NB4 (cell line): ENCODE data around the gene BCL11B.

Source experiments
- POLR2A ChIP-seq: IDR thresholded peaks from 2 replicates; pipeline ENCODE4 v1.6.1; 2011; ENCODE audit warnings: mild to moderate bottlenecking; ENCODE audit not compliant: insufficient read length; ENCODE audit errors: extremely low read depth
- TF ChIP-seq, protein P1 (sequence below): IDR thresholded peaks from one replicate; pipeline ENCODE4 v1.5.1; 2012; ENCODE audit warnings: low read depth, low read length
- TF ChIP-seq, protein P2 (sequence below): IDR thresholded peaks from 2 replicates; pipeline ENCODE4 v1.6.1; 2011; ENCODE audit warnings: low read depth, low read length

DNA sequence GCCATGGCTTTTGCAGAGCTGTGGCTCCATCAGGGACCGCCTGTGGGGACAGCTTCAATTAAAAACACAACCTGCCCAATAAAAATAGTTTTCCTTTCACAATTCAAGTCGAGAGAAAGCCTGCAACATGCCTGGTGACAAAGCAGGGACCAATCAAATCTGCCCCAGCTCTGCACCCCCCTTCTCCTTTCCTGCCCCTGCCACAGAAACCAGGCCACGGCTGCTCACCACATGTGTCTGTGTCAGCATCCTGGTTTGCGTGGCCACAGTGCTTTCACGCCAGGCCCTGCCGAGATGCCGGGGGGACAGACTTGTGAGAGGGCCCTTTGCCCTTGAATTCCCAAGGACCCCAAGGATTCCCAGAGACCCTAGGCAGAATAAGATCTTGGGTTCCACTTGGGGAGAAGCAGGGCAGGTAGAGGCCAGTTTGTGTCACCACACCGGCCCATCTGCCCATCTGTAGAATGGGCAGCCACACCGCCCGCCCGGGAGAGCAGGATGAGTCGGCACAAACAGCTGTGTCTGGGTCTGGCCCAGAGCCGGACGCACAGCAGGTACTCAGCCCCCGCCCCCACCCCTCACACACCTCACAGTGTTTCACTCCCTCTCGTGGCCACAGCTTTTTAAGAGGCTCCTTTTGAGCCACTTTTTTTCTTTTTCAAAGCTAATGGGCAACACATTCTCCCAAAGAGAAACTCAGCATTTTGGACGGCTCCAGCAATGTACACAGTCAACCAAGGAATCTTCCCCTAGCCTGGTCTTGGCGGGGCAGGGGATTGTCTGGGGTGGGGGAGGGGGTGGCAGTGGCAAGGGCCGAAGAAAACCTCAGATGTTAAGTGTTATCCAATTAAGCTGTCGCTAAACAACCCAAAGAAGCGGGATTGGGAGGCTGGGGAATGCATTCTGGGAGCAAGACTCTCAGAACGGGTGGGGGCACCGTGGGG, 41.5 kb downstream of the BCL11B start:
- TF ChIP-seq, protein P1, sequence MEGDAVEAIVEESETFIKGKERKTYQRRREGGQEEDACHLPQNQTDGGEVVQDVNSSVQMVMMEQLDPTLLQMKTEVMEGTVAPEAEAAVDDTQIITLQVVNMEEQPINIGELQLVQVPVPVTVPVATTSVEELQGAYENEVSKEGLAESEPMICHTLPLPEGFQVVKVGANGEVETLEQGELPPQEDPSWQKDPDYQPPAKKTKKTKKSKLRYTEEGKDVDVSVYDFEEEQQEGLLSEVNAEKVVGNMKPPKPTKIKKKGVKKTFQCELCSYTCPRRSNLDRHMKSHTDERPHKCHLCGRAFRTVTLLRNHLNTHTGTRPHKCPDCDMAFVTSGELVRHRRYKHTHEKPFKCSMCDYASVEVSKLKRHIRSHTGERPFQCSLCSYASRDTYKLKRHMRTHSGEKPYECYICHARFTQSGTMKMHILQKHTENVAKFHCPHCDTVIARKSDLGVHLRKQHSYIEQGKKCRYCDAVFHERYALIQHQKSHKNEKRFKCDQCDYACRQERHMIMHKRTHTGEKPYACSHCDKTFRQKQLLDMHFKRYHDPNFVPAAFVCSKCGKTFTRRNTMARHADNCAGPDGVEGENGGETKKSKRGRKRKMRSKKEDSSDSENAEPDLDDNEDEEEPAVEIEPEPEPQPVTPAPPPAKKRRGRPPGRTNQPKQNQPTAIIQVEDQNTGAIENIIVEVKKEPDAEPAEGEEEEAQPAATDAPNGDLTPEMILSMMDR: no peak
- no peak for TF ChIP-seq POLR2A
- TF ChIP-seq, protein P2, sequence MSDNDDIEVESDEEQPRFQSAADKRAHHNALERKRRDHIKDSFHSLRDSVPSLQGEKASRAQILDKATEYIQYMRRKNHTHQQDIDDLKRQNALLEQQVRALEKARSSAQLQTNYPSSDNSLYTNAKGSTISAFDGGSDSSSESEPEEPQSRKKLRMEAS: no peak
